SK-N-MC (cell line): Measurements from ENCODE around the gene PDK3.

Experiments used
- EZH2 ChIP-seq: fragments of 200-600 bp; sonication (generic); IDR thresholded peaks from one replicate; pipeline ENCODE4 v1.6.1; 2017; ENCODE audit warnings: antibody characterized with exemption
- POLR2AphosphoS5 ChIP-seq: IDR thresholded peaks from 2 replicates; pipeline ENCODE4 v1.6.1; 2012; ENCODE audit warnings: mild to moderate bottlenecking, low read depth, low read length, borderline replicate concordance

- no peak for TF ChIP-seq POLR2AphosphoS5
- TF ChIP-seq EZH2, result no peak
Measured at GRCh38 chrX:24444645-24445044, 20.4 kb upstream of the PDK3 start.
